ENCODE results near the gene PEX26. TPM values are rescaled to one million over a fixed set of nuclear protein-coding genes. Genes with fewer than 3 reads are reported as not detected.
"Not testable (repeated sequence)": the region's sequence is repeated elsewhere in the genome, so short reads cannot be mapped to it uniquely, and the experiment has no call there.

Gene PEX26
- total RNA-seq, 1 donor from 2014 or later: 43.7 TPM

- not testable (repeated sequence) for DNase-seq (ENCODE audit: low spot score)
Measured at GRCh38 chr22:18071307-18071967, 6.4 kb upstream of the PEX26 start.

- DNase-seq (ENCODE audit: low spot score): no peak
Measured at GRCh38 chr22:18071968-18072310, 5.9 kb upstream of the PEX26 start.

- no peak for DNase-seq (ENCODE audit: low spot score)
Measured at GRCh38 chr22:18073467-18073866, 4.3 kb upstream of the PEX26 start.

GRCh38 chr22:18073927-18074326 lies 3.9 kb upstream of the PEX26 start:
- not testable (repeated sequence) for DNase-seq (ENCODE audit: low spot score)

GRCh38 chr22:18075101-18075719 lies 2.6 kb upstream of the PEX26 start:
- no peak for DNase-seq (ENCODE audit: low spot score)

- peak; percentile 72 for DNase-seq (ENCODE audit: low spot score)
Measured at GRCh38 chr22:18075720-18076497, 1.9 kb upstream of the PEX26 start.

- DNase-seq (ENCODE audit: low spot score): no peak
Measured at GRCh38 chr22:18077087-18077638, 627 bp upstream of the PEX26 start.

- DNase-seq (ENCODE audit: low spot score): no peak
Measured at GRCh38 chr22:18078329-18079041, 695 bp downstream of the PEX26 start.

GRCh38 chr22:18079706-18080233 lies 2.0 kb downstream of the PEX26 start:
- DNase-seq (ENCODE audit: low spot score): no peak

GRCh38 chr22:18081416-18081815 lies 3.6 kb downstream of the PEX26 start:
- no peak for DNase-seq (ENCODE audit: low spot score)

GRCh38 chr22:18082467-18082866 lies 4.7 kb downstream of the PEX26 start:
- DNase-seq (ENCODE audit: low spot score): no peak

- no peak for DNase-seq (ENCODE audit: low spot score)
Measured at GRCh38 chr22:18083406-18083805, 5.6 kb downstream of the PEX26 start.

- DNase-seq (ENCODE audit: low spot score): no peak
Measured at GRCh38 chr22:18085188-18085587, 7.4 kb downstream of the PEX26 start.

- no peak for DNase-seq (ENCODE audit: low spot score)
Measured at GRCh38 chr22:18087350-18087855, 9.6 kb downstream of the PEX26 start.

GRCh38 chr22:18088825-18089568 lies 11.2 kb downstream of the PEX26 start:
- no peak for DNase-seq (ENCODE audit: low spot score)

GRCh38 chr22:18090286-18090685 lies 12.5 kb downstream of the PEX26 start:
- no peak for DNase-seq (ENCODE audit: low spot score)

- DNase-seq (ENCODE audit: low spot score): no peak
Measured at GRCh38 chr22:18091478-18091877, 13.7 kb downstream of the PEX26 start.

GRCh38 chr22:18091916-18092526 lies 14.2 kb downstream of the PEX26 start:
- no peak for DNase-seq (ENCODE audit: low spot score)

- DNase-seq (ENCODE audit: low spot score): no peak
Measured at GRCh38 chr22:18093661-18094060, 15.9 kb downstream of the PEX26 start.

GRCh38 chr22:18095101-18095805 lies 17.5 kb downstream of the PEX26 start:
- no peak for DNase-seq (ENCODE audit: low spot score)
